Caco-2 (cell line): ENCODE data around the gene RNASE7. TPM values are rescaled to one million over a fixed set of nuclear protein-coding genes. Genes with fewer than 3 reads are reported as not detected.

Experiments
- BruUV-seq: library from RNA; stranded (reverse); fragments of 400-500 nt; replicated peaks from 2 replicates; lab custom pipeline; 2021; lab: Mats Ljungman, UMichigan
- CTCF ChIA-PET: fragments of 300-600 bp; sonication (Branson Sonifier 250); formaldehyde crosslinking; loops from one replicate; lab custom pipeline; 2022; ENCODE audit warnings: antibody characterized with exemption; lab: Charles Lee
- POLR2A ChIA-PET: fragments of 300-600 bp; sonication (Branson Sonifier 250); formaldehyde crosslinking; loops from one replicate; lab custom pipeline; 2022; ENCODE audit warnings: antibody characterized with exemption; lab: Charles Lee
- DNase-seq, 2 experiments: peaks; one replicate each; pipeline versions ENCODE4 v3.0.0 to v3.0.0-alpha.2; 2020 to 2022
- H3K27me3 ChIP-seq: replicated peaks from 2 replicates; pipeline ENCODE4 v1.6.0; 2011; ENCODE audit warnings: low read length; ENCODE audit not compliant: control insufficient read depth, insufficient read depth
- H3K36me3 ChIP-seq: 2 replicates; pipeline ENCODE4 v1.5.1; 2011; ENCODE audit warnings: low read length; ENCODE audit not compliant: control insufficient read depth, insufficient read depth
- H3K4me1 ChIP-seq: fragments of 250-450 bp; sonication (Bioruptor Pico); 2 replicates; pipeline ENCODE4 v1.5.1; 2020; ENCODE audit warnings: mild to moderate bottlenecking
- H3K4me3 ChIP-seq: 2 replicates; pipeline ENCODE4 v1.5.1; 2011; ENCODE audit warnings: low read depth, mild to moderate bottlenecking, control low read depth, low read length
- H3K9me3 ChIP-seq: fragments of 250-450 bp; sonication (Bioruptor Pico); 2 replicates; pipeline ENCODE4 v1.5.1; 2020; ENCODE audit warnings: mild to moderate bottlenecking, moderate library complexity
- H3K27ac Mint-ChIP-seq: one replicate; pipeline ENCODE4 v1.8.0; 2022; ENCODE audit warnings: mixed read lengths; ENCODE audit not compliant: unreplicated experiment
- H3K27me3 Mint-ChIP-seq: one replicate; pipeline ENCODE4 v1.8.0; 2022; ENCODE audit warnings: mixed read lengths; ENCODE audit not compliant: insufficient read depth, unreplicated experiment
- H3K36me3 Mint-ChIP-seq: one replicate; pipeline ENCODE4 v1.8.0; 2022; ENCODE audit warnings: mild to moderate bottlenecking, mixed read lengths; ENCODE audit not compliant: insufficient read depth, unreplicated experiment
- H3K4me1 Mint-ChIP-seq: one replicate; pipeline ENCODE4 v1.8.0; 2022; ENCODE audit warnings: low read depth, mixed read lengths; ENCODE audit not compliant: unreplicated experiment
- H3K4me3 Mint-ChIP-seq: one replicate; pipeline ENCODE4 v1.8.0; 2022; ENCODE audit warnings: mild to moderate bottlenecking, moderate library complexity, mixed read lengths; ENCODE audit not compliant: unreplicated experiment
- H3K9me3 Mint-ChIP-seq: one replicate; pipeline ENCODE4 v1.8.0; 2022; ENCODE audit warnings: mixed read lengths; ENCODE audit not compliant: unreplicated experiment
- CTCF ChIP-seq, 2 experiments: fragments of 200-600 bp in 1 of 2; IDR thresholded peaks; 1 replicate in 1 of 2; 2 replicates in 1 of 2; pipeline versions ENCODE4 v1.5.1 to v1.8.0; 2011 to 2022; ENCODE audit warnings: antibody characterized with exemption in 1 of 2, control low read depth in 1 of 2, inconsistent platforms in 1 of 2, low read depth in 1 of 2, low read length in 1 of 2, mild to moderate bottlenecking in 1 of 2, moderate library complexity in 1 of 2; ENCODE audit not compliant: insufficient read depth in 1 of 2, severe bottlenecking in 1 of 2, unreplicated experiment in 1 of 2
- intact Hi-C: fragments of 100-400 bp; cut with micrococcal nuclease; formaldehyde crosslinking; loops from one replicate; pipeline ENCODE4 v1.10.0; 2022; ENCODE audit not compliant: unreplicated experiment
- total RNA-seq: library from RNA; stranded (reverse); gene quantifications from 2 replicates; pipeline ENCODE4 v1.2.3, GENCODE V29; 2022

Gene RNASE7
- total RNA-seq, 1 experiment from 2014 or later = not detected

DNA sequence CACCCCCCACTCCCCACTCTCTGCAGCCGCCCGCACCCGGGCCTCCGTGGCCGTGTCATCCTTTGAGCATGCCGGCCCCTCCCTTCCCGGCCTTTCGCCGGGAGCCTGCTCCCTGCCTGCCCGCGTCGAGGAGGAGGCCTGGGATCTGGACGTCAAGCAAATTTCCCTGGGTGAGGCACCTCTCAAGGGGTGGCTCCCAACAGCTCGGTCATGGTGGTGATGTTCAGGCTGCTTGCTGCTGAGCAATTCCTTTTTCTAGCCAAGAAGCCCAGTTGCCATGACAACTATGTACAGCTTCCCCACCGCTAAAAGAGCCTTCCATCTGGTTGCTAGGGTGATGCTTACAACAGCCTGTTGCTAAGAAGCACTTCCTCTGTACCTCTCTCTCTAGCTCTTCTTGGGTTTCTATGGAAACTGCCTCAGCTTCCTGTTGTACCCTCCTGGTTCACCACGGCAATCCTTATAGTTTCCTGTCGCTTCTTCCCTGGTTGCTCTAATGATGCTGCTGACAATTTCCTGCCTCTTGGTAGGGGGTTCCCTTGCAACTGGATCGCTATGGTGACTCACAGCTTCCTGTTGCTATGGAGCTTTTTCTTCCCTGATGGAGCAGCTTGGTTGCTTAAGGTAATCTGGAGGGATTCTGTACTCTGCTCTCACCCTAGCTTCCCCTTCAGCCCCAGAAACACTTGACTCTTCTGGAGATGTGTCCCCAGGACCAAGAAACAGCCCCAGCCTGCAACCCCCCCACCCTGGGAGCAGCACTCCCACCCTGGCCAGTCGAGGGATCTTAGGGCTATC is 45.3 kb downstream of the RNASE7 start:
- Histone ChIP-seq H3K4me1 (no peaks in the 10 kb centered on the region; the same call in 1 of the 2 replicates), H3K4me3 (no peak overlapping the region), H3K27me3 (no peaks in the 10 kb centered on the region), H3K9me3 (no peaks in the 10 kb centered on the region), H3K36me3 (peaks cover 4% of the 10 kb centered on the region)
- Mint-ChIP-seq H3K4me1 (peaks cover 8% of the 10 kb centered on the region), H3K4me3 (no peak overlapping the region), H3K9me3 (no peaks in the 10 kb centered on the region), H3K27me3 (no peaks in the 10 kb centered on the region), H3K27ac (no peak overlapping the region), H3K36me3 (peaks cover 24% of the 10 kb centered on the region)
- no peak for DNase-seq
- intact Hi-C loops = no loop called here
- POLR2A ChIA-PET = interaction anchor here (0.7 kb wide), 1 partner anchor 90 kb away, joined by 3 read pairs; no protein-coding TSS in a partner anchor
- BruUV-seq = no TSS peak
- CTCF ChIA-PET = interaction anchor here (0.6 to 1.7 kb wide), 5 partner anchors 10 to 369 kb away, joined by 3 to 5 read pairs (median 3); no protein-coding TSS in a partner anchor
- no peak for TF ChIP-seq CTCF (IDR thresholded peaks at IDR 0.05; ENCODE audit: insufficient read depth in 1 of 2, low read depth in 1 of 2, low read length in 1 of 2, severe bottlenecking in 1 of 2, unreplicated experiment in 1 of 2)

- ChIA-PET POLR2A (no interaction called here), CTCF (interaction anchor here (1.5 to 1.7 kb wide), 3 partner anchors 9 to 20 kb away, joined by 3 to 7 read pairs (median 4); no protein-coding TSS in a partner anchor)
- Histone ChIP-seq H3K4me3 (no peak overlapping the region), H3K9me3 (no peaks in the 10 kb centered on the region), H3K4me1 (no peaks in the 10 kb centered on the region; the same call in 1 of the 2 replicates), H3K27me3 (no peaks in the 10 kb centered on the region), H3K36me3 (peaks cover 4% of the 10 kb centered on the region)
- Mint-ChIP-seq H3K27ac (peak overlapping the region; percentile 24), H3K9me3 (no peaks in the 10 kb centered on the region), H3K4me1 (peaks cover 8% of the 10 kb centered on the region), H3K4me3 (no peak overlapping the region), H3K27me3 (no peaks in the 10 kb centered on the region), H3K36me3 (peaks cover 34% of the 10 kb centered on the region)
- no TSS peak for BruUV-seq
- DNase-seq = no peak
- TF ChIP-seq CTCF (IDR thresholded peaks at IDR 0.05; ENCODE audit: insufficient read depth in 1 of 2, low read depth in 1 of 2, low read length in 1 of 2, severe bottlenecking in 1 of 2, unreplicated experiment in 1 of 2) = no peak
- intact Hi-C loops = no loop called here
Observed at GRCh38 chr14:21088687-21089086, 46.5 kb downstream of the RNASE7 start.

DNA sequence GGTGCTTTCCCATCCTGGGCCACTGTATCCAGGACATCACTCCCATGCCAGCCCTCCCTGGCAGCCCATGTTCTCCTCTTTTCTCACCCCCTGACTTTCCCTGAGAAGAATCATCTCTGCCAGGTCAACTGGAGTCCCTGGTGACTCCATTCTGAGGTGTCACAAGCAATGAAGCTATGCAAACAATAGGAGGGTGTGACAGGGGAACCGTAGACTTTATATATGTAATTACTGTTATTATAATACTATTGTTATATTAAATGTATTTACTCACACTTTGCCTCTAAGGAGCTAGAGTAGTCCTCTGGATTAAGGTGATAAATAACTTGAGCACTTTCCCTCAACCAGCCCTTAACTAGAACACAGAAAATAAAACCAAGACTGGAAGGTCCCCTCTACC is 47.1 kb downstream of the RNASE7 start:
- H3K36me3 Mint-ChIP-seq = peaks cover 34% of the 10 kb centered on the region
- no peak for TF ChIP-seq CTCF (IDR thresholded peaks at IDR 0.05; ENCODE audit: insufficient read depth in 1 of 2, low read depth in 1 of 2, low read length in 1 of 2, severe bottlenecking in 1 of 2, unreplicated experiment in 1 of 2)

More for the DNA sequence above, 47.1 kb downstream of the RNASE7 start:
- intact Hi-C loops = no loop called here
- Mint-ChIP-seq H3K27me3 (no peaks in the 10 kb centered on the region), H3K27ac (peak overlapping the region; percentile 24), H3K4me3 (no peak overlapping the region), H3K4me1 (peaks cover 9% of the 10 kb centered on the region), H3K9me3 (no peaks in the 10 kb centered on the region)
- H3K27me3 ChIP-seq = no peaks in the 10 kb centered on the region
- H3K9me3 ChIP-seq = no peaks in the 10 kb centered on the region
- POLR2A ChIA-PET = no interaction called here
- no peak overlapping the region for H3K4me3 ChIP-seq
- no TSS peak for BruUV-seq
- CTCF ChIA-PET = interaction anchor here (0.7 to 1.7 kb wide), 4 partner anchors 8 to 21 kb away, joined by 3 to 7 read pairs (median 4); no protein-coding TSS in a partner anchor
- H3K36me3 ChIP-seq = peaks cover 4% of the 10 kb centered on the region
- DNase-seq = no peak
- H3K4me1 ChIP-seq = no peaks in the 10 kb centered on the region; the same call in 1 of the 2 replicates
